Liver (tissue), 9 donors: Measurements from ENCODE around the gene B4GALT1. TPM values are rescaled to one million over a fixed set of nuclear protein-coding genes. Genes with fewer than 3 reads are reported as not detected.

ENCODE experiments used
- DNase-seq: peaks from one replicate; pipeline ENCODE4 v3.0.0-alpha.2; 2017; ENCODE audit warnings: low spot score
- H3K27ac ChIP-seq, 2 donors: one replicate each; pipeline ENCODE4 v1.7.0; 2013; ENCODE audit warnings: inconsistent platforms in 2 of 2, low read length in 2 of 2, control low read depth in 1 of 2, low read depth in 1 of 2, mild to moderate bottlenecking in 1 of 2
- H3K27me3 ChIP-seq, 4 donors: one replicate each; pipeline versions ENCODE4 v1.6.1 to v1.7.0; 2013; ENCODE audit warnings: low read length in 3 of 4, inconsistent platforms in 1 of 4, mild to moderate bottlenecking in 1 of 4, moderate library complexity in 1 of 4; ENCODE audit not compliant: control insufficient read depth in 4 of 4, insufficient read depth in 4 of 4
- H3K36me3 ChIP-seq, 4 donors: one replicate each; pipeline versions ENCODE4 v1.6.1 to v1.7.0; 2013; ENCODE audit warnings: low read length in 3 of 4, mild to moderate bottlenecking in 3 of 4, low read depth in 1 of 4, moderate library complexity in 1 of 4; ENCODE audit not compliant: control insufficient read depth in 4 of 4, insufficient read depth in 3 of 4
- H3K4me1 ChIP-seq, 4 donors: one replicate each; pipeline versions ENCODE4 v1.6.1 to v1.7.0; 2013; ENCODE audit warnings: low read length in 3 of 4, mild to moderate bottlenecking in 3 of 4, moderate library complexity in 1 of 4; ENCODE audit not compliant: control insufficient read depth in 4 of 4, insufficient read depth in 4 of 4
- H3K4me3 ChIP-seq, 3 donors: one replicate each; pipeline versions ENCODE4 v1.6.1 to v1.7.0; 2013; ENCODE audit warnings: low read length in 3 of 3, control low read depth in 1 of 3, low read depth in 1 of 3, mild to moderate bottlenecking in 1 of 3
- H3K9ac ChIP-seq, 2 donors: one replicate each; pipeline ENCODE4 v1.7.0; 2013; ENCODE audit warnings: low read length in 2 of 2, mild to moderate bottlenecking in 2 of 2, moderate library complexity in 2 of 2, control low read depth in 1 of 2, low read depth in 1 of 2
- H3K9me3 ChIP-seq, 4 donors: one replicate each; pipeline versions ENCODE4 v1.6.1 to v1.7.0; 2013; ENCODE audit warnings: low read length in 3 of 4; ENCODE audit not compliant: control insufficient read depth in 4 of 4
- EGR1 ChIP-seq, 2 donors: IDR thresholded peaks; 2 replicates each; pipeline ENCODE4 v1.6.1; 2016 to 2018; ENCODE audit warnings: antibody characterized with exemption in 2 of 2, low read depth in 2 of 2
- FOXA1 ChIP-seq: IDR thresholded peaks from 2 replicates; pipeline ENCODE4 v1.6.1; 2016; ENCODE audit warnings: antibody characterized with exemption
- FOXA2 ChIP-seq: IDR thresholded peaks from 2 replicates; pipeline ENCODE4 v1.6.1; 2016; ENCODE audit warnings: antibody characterized with exemption
- GABPA ChIP-seq, 2 donors: IDR thresholded peaks in 1 of 2; conservative IDR thresholded peaks in 1 of 2; 2 replicates each; pipeline ENCODE4 v1.6.1; 2016; ENCODE audit warnings: antibody characterized with exemption in 2 of 2, mild to moderate bottlenecking in 1 of 2, moderate library complexity in 1 of 2
- HNF4A ChIP-seq, 2 donors: conservative IDR thresholded peaks; 2 replicates each; pipeline ENCODE4 v1.6.1; 2016; ENCODE audit warnings: antibody characterized with exemption in 2 of 2, mild to moderate bottlenecking in 2 of 2
- HNF4G ChIP-seq: IDR thresholded peaks from 2 replicates; pipeline ENCODE4 v1.6.1; 2016; ENCODE audit warnings: antibody characterized with exemption
- JUND ChIP-seq, 2 donors: IDR thresholded peaks; 2 replicates each; pipeline ENCODE4 v1.6.1; 2016; ENCODE audit warnings: antibody characterized with exemption in 2 of 2
- RAD21 ChIP-seq, 2 donors: IDR thresholded peaks; 2 replicates each; pipeline ENCODE4 v1.6.1; 2016; ENCODE audit warnings: antibody characterized with exemption in 2 of 2, mild to moderate bottlenecking in 2 of 2
- RXRA ChIP-seq, 2 donors: IDR thresholded peaks; 2 replicates each; pipeline ENCODE4 v1.6.1; 2017 to 2018; ENCODE audit warnings: antibody characterized with exemption in 2 of 2, mild to moderate bottlenecking in 1 of 2
- SP1 ChIP-seq: IDR thresholded peaks from 2 replicates; pipeline ENCODE4 v1.6.1; 2018; ENCODE audit warnings: antibody characterized with exemption, mild to moderate bottlenecking
- TAF1 ChIP-seq: conservative IDR thresholded peaks from 2 replicates; pipeline ENCODE4 v1.6.1; 2016; ENCODE audit warnings: antibody characterized with exemption, mild to moderate bottlenecking
- YY1 ChIP-seq: IDR thresholded peaks from 2 replicates; pipeline ENCODE4 v1.6.1; 2016; ENCODE audit warnings: antibody characterized with exemption, mild to moderate bottlenecking
- WGBS: extraction: QIAGEN DNeasy Blood & Tissue Kit; methylation state at CpG from one replicate; pipeline ENCODE4 v1.1.7; 2013; 5-methylcytosine and 5-hydroxymethylcytosine counted together
- polyA plus RNA-seq, 2 donors: library from polyadenylated mRNA; stranded (reverse) in 1 of 2; unstranded in 1 of 2; fragments of 200-250 nt in 1 of 2; fragments of >200 nt in 1 of 2; fragmentation: Nextera tagmentation in 1 of 2; extraction: Ambion mirVana in 1 of 2; gene quantifications; one replicate each; pipeline versions ENCODE4 v1.2.1 to v1.2.3, GENCODE V29; 2013 to 2015
- total RNA-seq, 2 donors: library from RNA; depleted of rRNA; stranded (reverse); fragments of >200 nt; gene quantifications; one replicate each; pipeline ENCODE4 v1.2.3, GENCODE V29; 2014
- TF ChIP-seq, protein P1 (sequence below): IDR thresholded peaks from 2 replicates; pipeline ENCODE4 v1.6.1; 2016; ENCODE audit warnings: antibody characterized with exemption
- TF ChIP-seq, protein P2 (sequence below): IDR thresholded peaks from 2 replicates; pipeline ENCODE4 v1.6.1; 2016; ENCODE audit warnings: antibody characterized with exemption, mild to moderate bottlenecking
- TF ChIP-seq, protein P3 (sequence below): IDR thresholded peaks from 2 replicates; pipeline ENCODE4 v1.6.1; 2016; ENCODE audit warnings: antibody characterized with exemption
- TF ChIP-seq, protein P4 (sequence below): IDR thresholded peaks from 2 replicates; pipeline ENCODE4 v1.6.1; 2016; ENCODE audit warnings: antibody characterized with exemption
- TF ChIP-seq, protein P5 (sequence below): fragments of 150-350 bp; IDR thresholded peaks from 2 replicates; pipeline ENCODE4 v1.5.1; 2017; ENCODE audit warnings: improper control_type of control experiment, low read depth, low read length; ENCODE audit not compliant: missing input control
- donor health status: healthy.
- donor health status: healthy.
- donor health status: healthy.
- donor health status: healthy.
- donor health status: healthy.

B4GALT1 gene
- total and polyA plus RNA-seq, 4 donors, result 25.9 to 59.8 (median 42.7) TPM

DNA sequence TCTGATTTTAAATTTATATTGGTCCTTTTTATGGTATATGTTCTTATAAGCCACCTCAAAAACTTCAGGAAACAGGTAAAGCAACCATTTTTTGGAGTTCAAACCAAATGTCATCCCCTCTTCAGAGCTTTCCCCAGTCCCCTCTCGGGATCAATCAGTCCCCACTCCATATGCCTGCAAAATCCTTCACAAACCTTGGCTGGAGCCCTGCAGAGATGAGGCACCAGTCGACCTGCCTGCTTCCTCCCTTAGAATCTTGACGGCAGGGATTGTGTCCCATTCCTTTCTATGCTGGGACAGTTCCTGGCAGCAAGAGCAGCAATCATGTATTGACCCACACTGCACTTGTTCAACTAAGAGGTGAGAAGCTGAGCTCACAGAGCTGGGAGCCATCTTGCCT is 22.6 kb downstream of the B4GALT1 start:
- H3K4me3 ChIP-seq, result no peak overlapping the region
- DNase-seq, result no peak
- 75% methylated on average over 3 of the region's 3 CpGs for WGBS
- peaks cover 0 to 8% (median 2%) of the 10 kb centered on the region in 4 donors for H3K36me3 ChIP-seq
- H3K9me3 ChIP-seq, result no peaks in the 10 kb centered on the region
- TF ChIP-seq, protein P1, sequence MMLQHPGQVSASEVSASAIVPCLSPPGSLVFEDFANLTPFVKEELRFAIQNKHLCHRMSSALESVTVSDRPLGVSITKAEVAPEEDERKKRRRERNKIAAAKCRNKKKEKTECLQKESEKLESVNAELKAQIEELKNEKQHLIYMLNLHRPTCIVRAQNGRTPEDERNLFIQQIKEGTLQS, result no peak
- no peak for TF ChIP-seq FOXA1
- TF ChIP-seq SP1, result no peak
- no peak for TF ChIP-seq HNF4G
- no peak for TF ChIP-seq HNF4A (conservative IDR thresholded peaks at IDR 0.05)
- TF ChIP-seq RXRA (IDR thresholded peaks at IDR 0.05), result no peak
- TF ChIP-seq GABPA (IDR thresholded peaks at IDR 0.05 in 1 of 2, conservative IDR thresholded peaks at IDR 0.05 in 1 of 2), result no peak
- TF ChIP-seq TAF1, result no peak
- no peak for TF ChIP-seq FOXA2
- no peak for TF ChIP-seq YY1
- TF ChIP-seq, protein P2, sequence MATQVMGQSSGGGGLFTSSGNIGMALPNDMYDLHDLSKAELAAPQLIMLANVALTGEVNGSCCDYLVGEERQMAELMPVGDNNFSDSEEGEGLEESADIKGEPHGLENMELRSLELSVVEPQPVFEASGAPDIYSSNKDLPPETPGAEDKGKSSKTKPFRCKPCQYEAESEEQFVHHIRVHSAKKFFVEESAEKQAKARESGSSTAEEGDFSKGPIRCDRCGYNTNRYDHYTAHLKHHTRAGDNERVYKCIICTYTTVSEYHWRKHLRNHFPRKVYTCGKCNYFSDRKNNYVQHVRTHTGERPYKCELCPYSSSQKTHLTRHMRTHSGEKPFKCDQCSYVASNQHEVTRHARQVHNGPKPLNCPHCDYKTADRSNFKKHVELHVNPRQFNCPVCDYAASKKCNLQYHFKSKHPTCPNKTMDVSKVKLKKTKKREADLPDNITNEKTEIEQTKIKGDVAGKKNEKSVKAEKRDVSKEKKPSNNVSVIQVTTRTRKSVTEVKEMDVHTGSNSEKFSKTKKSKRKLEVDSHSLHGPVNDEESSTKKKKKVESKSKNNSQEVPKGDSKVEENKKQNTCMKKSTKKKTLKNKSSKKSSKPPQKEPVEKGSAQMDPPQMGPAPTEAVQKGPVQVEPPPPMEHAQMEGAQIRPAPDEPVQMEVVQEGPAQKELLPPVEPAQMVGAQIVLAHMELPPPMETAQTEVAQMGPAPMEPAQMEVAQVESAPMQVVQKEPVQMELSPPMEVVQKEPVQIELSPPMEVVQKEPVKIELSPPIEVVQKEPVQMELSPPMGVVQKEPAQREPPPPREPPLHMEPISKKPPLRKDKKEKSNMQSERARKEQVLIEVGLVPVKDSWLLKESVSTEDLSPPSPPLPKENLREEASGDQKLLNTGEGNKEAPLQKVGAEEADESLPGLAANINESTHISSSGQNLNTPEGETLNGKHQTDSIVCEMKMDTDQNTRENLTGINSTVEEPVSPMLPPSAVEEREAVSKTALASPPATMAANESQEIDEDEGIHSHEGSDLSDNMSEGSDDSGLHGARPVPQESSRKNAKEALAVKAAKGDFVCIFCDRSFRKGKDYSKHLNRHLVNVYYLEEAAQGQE, result no peak
- TF ChIP-seq, protein P3, sequence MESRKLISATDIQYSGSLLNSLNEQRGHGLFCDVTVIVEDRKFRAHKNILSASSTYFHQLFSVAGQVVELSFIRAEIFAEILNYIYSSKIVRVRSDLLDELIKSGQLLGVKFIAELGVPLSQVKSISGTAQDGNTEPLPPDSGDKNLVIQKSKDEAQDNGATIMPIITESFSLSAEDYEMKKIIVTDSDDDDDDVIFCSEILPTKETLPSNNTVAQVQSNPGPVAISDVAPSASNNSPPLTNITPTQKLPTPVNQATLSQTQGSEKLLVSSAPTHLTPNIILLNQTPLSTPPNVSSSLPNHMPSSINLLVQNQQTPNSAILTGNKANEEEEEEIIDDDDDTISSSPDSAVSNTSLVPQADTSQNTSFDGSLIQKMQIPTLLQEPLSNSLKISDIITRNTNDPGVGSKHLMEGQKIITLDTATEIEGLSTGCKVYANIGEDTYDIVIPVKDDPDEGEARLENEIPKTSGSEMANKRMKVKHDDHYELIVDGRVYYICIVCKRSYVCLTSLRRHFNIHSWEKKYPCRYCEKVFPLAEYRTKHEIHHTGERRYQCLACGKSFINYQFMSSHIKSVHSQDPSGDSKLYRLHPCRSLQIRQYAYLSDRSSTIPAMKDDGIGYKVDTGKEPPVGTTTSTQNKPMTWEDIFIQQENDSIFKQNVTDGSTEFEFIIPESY, result no peak
- TF ChIP-seq RAD21 (IDR thresholded peaks at IDR 0.05), result no peak
- no peak for TF ChIP-seq EGR1 (IDR thresholded peaks at IDR 0.05; ENCODE audit: low read depth in 2 of 2)
- TF ChIP-seq, protein P4, sequence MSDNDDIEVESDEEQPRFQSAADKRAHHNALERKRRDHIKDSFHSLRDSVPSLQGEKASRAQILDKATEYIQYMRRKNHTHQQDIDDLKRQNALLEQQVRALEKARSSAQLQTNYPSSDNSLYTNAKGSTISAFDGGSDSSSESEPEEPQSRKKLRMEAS, result no peak
- no peak for TF ChIP-seq JUND (IDR thresholded peaks at IDR 0.05)
- TF ChIP-seq, protein P5, sequence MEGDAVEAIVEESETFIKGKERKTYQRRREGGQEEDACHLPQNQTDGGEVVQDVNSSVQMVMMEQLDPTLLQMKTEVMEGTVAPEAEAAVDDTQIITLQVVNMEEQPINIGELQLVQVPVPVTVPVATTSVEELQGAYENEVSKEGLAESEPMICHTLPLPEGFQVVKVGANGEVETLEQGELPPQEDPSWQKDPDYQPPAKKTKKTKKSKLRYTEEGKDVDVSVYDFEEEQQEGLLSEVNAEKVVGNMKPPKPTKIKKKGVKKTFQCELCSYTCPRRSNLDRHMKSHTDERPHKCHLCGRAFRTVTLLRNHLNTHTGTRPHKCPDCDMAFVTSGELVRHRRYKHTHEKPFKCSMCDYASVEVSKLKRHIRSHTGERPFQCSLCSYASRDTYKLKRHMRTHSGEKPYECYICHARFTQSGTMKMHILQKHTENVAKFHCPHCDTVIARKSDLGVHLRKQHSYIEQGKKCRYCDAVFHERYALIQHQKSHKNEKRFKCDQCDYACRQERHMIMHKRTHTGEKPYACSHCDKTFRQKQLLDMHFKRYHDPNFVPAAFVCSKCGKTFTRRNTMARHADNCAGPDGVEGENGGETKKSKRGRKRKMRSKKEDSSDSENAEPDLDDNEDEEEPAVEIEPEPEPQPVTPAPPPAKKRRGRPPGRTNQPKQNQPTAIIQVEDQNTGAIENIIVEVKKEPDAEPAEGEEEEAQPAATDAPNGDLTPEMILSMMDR, result no peak
- H3K9ac ChIP-seq, result no peak overlapping the region
- H3K27me3 ChIP-seq, result no peaks in the 10 kb centered on the region
- peaks cover 30 to 77% (median 59%) of the 10 kb centered on the region in 4 donors for H3K4me1 ChIP-seq
- H3K27ac ChIP-seq, result no peak overlapping the region
